ENCODE data around the gene CCDC171. TPM values are rescaled to one million over a fixed set of nuclear protein-coding genes. Genes with fewer than 3 reads are reported as not detected.

CCDC171 gene
- total RNA-seq, 1 donor from 2014 or later = 1.8 TPM

- Histone ChIP-seq H3K9me3 (replicated peaks) (no peaks in the 10 kb centered on the region), H3K4me1 (no peaks in the 10 kb centered on the region), H3K4me3 (no peak overlapping the region), H3K36me3 (no peaks in the 10 kb centered on the region), H3K27ac (replicated peaks) (no peak overlapping the region), H3K27me3 (ENCODE audit: low read depth) (no peaks in the 10 kb centered on the region)
- TF ChIP-seq CTCF (IDR thresholded peaks at IDR 0.05; ENCODE audit: borderline replicate concordance) = no peak
- intact Hi-C loops (cut with micrococcal nuclease) = no loop called here
- no peak for DNase-seq
These were observed 329.5 kb downstream of the CCDC171 start for GRCh38 chr9:15882328-15882727.

GRCh38 chr9:15882883-15883282 is 330.0 kb downstream of the CCDC171 start:
- no peak for DNase-seq
- intact Hi-C loops (cut with micrococcal nuclease) = no loop called here

GRCh38 chr9:15885464-15885863 is 332.6 kb downstream of the CCDC171 start:
- no peak for TF ChIP-seq CTCF (IDR thresholded peaks at IDR 0.05; ENCODE audit: borderline replicate concordance)
- Histone ChIP-seq H3K27me3 (ENCODE audit: low read depth) (no peaks in the 10 kb centered on the region), H3K9me3 (replicated peaks) (no peaks in the 10 kb centered on the region), H3K4me3 (no peak overlapping the region), H3K36me3 (no peaks in the 10 kb centered on the region), H3K4me1 (no peaks in the 10 kb centered on the region), H3K27ac (replicated peaks) (no peak overlapping the region)
- intact Hi-C loops (cut with micrococcal nuclease) = no loop called here
- DNase-seq = no peak

More at GRCh38 chr9:15882883-15883282, 330.0 kb downstream of the CCDC171 start:
- Histone ChIP-seq H3K4me1 (no peaks in the 10 kb centered on the region), H3K27me3 (ENCODE audit: low read depth) (no peaks in the 10 kb centered on the region), H3K9me3 (replicated peaks) (no peaks in the 10 kb centered on the region), H3K4me3 (no peak overlapping the region), H3K27ac (replicated peaks) (no peak overlapping the region), H3K36me3 (no peaks in the 10 kb centered on the region)
- TF ChIP-seq CTCF (IDR thresholded peaks at IDR 0.05; ENCODE audit: borderline replicate concordance) = no peak

GRCh38 chr9:15889555-15889954 is 336.7 kb downstream of the CCDC171 start:
- no peak for DNase-seq
- H3K9me3 ChIP-seq (replicated peaks) = peaks cover 19% of the 10 kb centered on the region
- H3K36me3 ChIP-seq = peaks cover 12% of the 10 kb centered on the region
- H3K27me3 ChIP-seq (ENCODE audit: low read depth) = no peaks in the 10 kb centered on the region
- no peak for TF ChIP-seq CTCF (IDR thresholded peaks at IDR 0.05; ENCODE audit: borderline replicate concordance)
- intact Hi-C loops (cut with micrococcal nuclease) = no loop called here
- H3K4me1 ChIP-seq = no peaks in the 10 kb centered on the region
- H3K4me3 ChIP-seq = no peak overlapping the region
- no peak overlapping the region for H3K27ac ChIP-seq (replicated peaks)

GRCh38 chr9:15901572-15901971 is 348.7 kb downstream of the CCDC171 start:
- Histone ChIP-seq H3K36me3 (peaks cover 4% of the 10 kb centered on the region), H3K4me1 (no peaks in the 10 kb centered on the region), H3K27ac (replicated peaks) (no peak overlapping the region), H3K4me3 (no peak overlapping the region), H3K9me3 (replicated peaks) (peaks cover 41% of the 10 kb centered on the region), H3K27me3 (ENCODE audit: low read depth) (no peaks in the 10 kb centered on the region)
- intact Hi-C loops (cut with micrococcal nuclease) = no loop called here
- no peak for TF ChIP-seq CTCF (IDR thresholded peaks at IDR 0.05; ENCODE audit: borderline replicate concordance)
- DNase-seq = no peak

- Histone ChIP-seq H3K4me1 (no peaks in the 10 kb centered on the region), H3K27ac (replicated peaks) (no peak overlapping the region), H3K36me3 (no peaks in the 10 kb centered on the region), H3K4me3 (no peak overlapping the region), H3K27me3 (ENCODE audit: low read depth) (no peaks in the 10 kb centered on the region), H3K9me3 (replicated peaks) (peaks cover 56% of the 10 kb centered on the region)
- no peak for TF ChIP-seq CTCF (IDR thresholded peaks at IDR 0.05; ENCODE audit: borderline replicate concordance)
- no peak for DNase-seq
- intact Hi-C loops (cut with micrococcal nuclease) = no loop called here
These were observed 356.5 kb downstream of the CCDC171 start for GRCh38 chr9:15909297-15909696.
